Cardiac fibroblast (primary cell): Measurements from ENCODE around the gene KCND3.

Experiments used
- DNase-seq, 2 donors: peaks; one replicate each; pipeline versions ENCODE4 v3.0.0 to v3.0.0-alpha.2; 2010; ENCODE audit warnings: low read depth in 2 of 2
- H3K4me3 ChIP-seq, 2 donors: replicated peaks in 1 of 2; 1 replicate in 1 of 2; 2 replicates in 1 of 2; pipeline ENCODE4 v1.5.1; 2011; ENCODE audit warnings: low read depth in 2 of 2, low read length in 2 of 2, mild to moderate bottlenecking in 2 of 2, moderate library complexity in 1 of 2
- CTCF ChIP-seq: IDR thresholded peaks from one replicate; pipeline ENCODE4 v1.5.1; 2011; ENCODE audit warnings: low read depth, mild to moderate bottlenecking, low read length, inconsistent platforms

Gene KCND3

GRCh38 chr1:111911776-111912515 lies 77.5 kb downstream of the KCND3 start:
- TF ChIP-seq CTCF = no peak
- H3K4me3 ChIP-seq = no peak overlapping the region
- no peak for DNase-seq

- no peak for TF ChIP-seq CTCF
- DNase-seq = no peak
Measured at GRCh38 chr1:111911061-111911460, 78.4 kb downstream of the KCND3 start.

GRCh38 chr1:111909030-111909429 lies 80.4 kb downstream of the KCND3 start:
- TF ChIP-seq CTCF = no peak
- DNase-seq = no peak
- no peak overlapping the region for H3K4me3 ChIP-seq

More at GRCh38 chr1:111911061-111911460, 78.4 kb downstream of the KCND3 start:
- H3K4me3 ChIP-seq = no peak overlapping the region

- no peak for DNase-seq
- no peak overlapping the region for H3K4me3 ChIP-seq
- no peak for TF ChIP-seq CTCF
Measured at GRCh38 chr1:111908011-111908621, 81.4 kb downstream of the KCND3 start.

- no peak overlapping the region for H3K4me3 ChIP-seq
- no peak for TF ChIP-seq CTCF
- no peak for DNase-seq
Measured at GRCh38 chr1:111907321-111907720, 82.1 kb downstream of the KCND3 start.

- no peak overlapping the region for H3K4me3 ChIP-seq
- no peak for DNase-seq
- no peak for TF ChIP-seq CTCF
Measured at GRCh38 chr1:111906816-111907215, 82.7 kb downstream of the KCND3 start.

GRCh38 chr1:111906111-111906510 lies 83.4 kb downstream of the KCND3 start:
- H3K4me3 ChIP-seq = no peak overlapping the region
- DNase-seq = no peak
- TF ChIP-seq CTCF = no peak
